Coronary artery (tissue), 2 donors: ENCODE measurements around the gene KIF18A.
A peak's percentile ranks its signal among the peaks of the same experiment; 100 is the strongest.

ENCODE experiments used
- DNase-seq: peaks from one replicate; pipeline ENCODE4 v3.0.0-alpha.2; 2017; ENCODE audit warnings: low spot score
- H3K27ac ChIP-seq, 2 donors: fragments of 200-600 bp; sonication (generic); one replicate each; pipeline ENCODE4 v1.5.1; 2016 to 2019
- H3K4me3 ChIP-seq: fragments of 200-600 bp; sonication (generic); 2 replicates; pipeline ENCODE4 v1.5.1; 2016; ENCODE audit warnings: mild to moderate bottlenecking, moderate library complexity
- TF ChIP-seq, protein P1 (sequence below): fragments of 200-600 bp; sonication (generic); IDR thresholded peaks from one replicate; pipeline ENCODE4 v1.5.1; 2019; ENCODE audit warnings: antibody characterized with exemption

KIF18A gene

DNA sequence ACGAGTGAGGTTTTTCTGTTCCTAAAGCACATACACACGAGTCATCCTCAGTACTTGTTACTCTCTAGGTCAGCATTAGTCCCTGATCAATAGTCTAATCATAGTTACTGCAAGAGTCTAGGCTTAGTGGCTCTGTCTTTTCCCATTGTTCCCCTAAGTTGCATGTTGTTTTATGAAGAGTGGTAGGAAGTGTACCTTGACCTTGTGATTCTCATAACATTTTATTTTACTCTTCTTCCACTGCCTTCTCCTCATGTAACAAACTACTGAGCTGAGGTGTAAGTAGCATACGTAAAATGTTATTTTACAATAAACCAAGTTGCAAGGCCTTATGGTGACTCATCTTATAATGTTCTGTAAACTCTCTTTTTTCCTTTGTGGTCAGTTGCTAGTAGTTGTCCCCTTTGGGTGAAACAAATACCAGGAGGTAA lies 15.2 kb upstream of the KIF18A start:
- TF ChIP-seq, protein P1, sequence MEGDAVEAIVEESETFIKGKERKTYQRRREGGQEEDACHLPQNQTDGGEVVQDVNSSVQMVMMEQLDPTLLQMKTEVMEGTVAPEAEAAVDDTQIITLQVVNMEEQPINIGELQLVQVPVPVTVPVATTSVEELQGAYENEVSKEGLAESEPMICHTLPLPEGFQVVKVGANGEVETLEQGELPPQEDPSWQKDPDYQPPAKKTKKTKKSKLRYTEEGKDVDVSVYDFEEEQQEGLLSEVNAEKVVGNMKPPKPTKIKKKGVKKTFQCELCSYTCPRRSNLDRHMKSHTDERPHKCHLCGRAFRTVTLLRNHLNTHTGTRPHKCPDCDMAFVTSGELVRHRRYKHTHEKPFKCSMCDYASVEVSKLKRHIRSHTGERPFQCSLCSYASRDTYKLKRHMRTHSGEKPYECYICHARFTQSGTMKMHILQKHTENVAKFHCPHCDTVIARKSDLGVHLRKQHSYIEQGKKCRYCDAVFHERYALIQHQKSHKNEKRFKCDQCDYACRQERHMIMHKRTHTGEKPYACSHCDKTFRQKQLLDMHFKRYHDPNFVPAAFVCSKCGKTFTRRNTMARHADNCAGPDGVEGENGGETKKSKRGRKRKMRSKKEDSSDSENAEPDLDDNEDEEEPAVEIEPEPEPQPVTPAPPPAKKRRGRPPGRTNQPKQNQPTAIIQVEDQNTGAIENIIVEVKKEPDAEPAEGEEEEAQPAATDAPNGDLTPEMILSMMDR: no peak
- H3K4me3 ChIP-seq: no peak overlapping the region
- DNase-seq: no peak
- no peak overlapping the region for H3K27ac ChIP-seq

DNA sequence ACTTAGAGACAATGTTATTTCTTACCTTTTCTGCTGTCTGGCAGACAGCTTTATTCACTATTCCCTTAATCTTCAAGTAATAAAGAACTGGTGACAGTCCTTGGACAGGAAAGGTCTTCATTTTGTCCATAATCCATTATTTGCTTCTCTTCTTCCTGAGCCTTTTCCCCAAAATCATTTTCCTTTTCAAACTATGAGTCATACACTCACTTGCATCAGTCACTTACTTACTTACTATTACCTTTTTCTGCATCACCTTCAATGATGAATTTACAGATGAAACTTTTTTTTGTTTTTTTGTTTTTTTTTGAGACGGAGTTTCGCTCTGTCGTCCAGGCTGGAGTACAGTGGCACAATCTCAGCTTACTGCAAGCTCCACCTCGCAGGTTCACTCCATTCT lies 9.8 kb upstream of the KIF18A start:
- Histone ChIP-seq H3K27ac (no peak overlapping the region), H3K4me3 (no peak overlapping the region)
- TF ChIP-seq, protein P1: no peak
- no peak for DNase-seq

DNA sequence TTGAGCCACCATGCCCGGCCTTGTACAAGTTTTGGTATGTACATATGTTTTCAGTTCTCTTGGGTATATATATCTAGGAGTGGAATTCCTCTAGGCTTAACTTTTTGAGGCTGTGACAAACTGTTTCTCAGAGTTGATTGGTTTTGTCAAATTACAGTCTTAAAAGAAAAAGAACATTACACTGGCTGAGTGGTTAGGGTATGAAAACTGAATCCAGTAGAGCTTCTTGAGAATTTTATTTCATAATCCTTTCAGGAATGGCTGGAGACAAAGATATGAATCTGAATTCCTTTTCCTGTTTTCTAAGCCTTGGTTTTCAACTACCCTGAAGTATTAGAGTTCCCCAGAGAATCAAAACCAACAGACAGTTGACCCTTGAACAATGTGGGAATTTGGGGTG lies 6.8 kb upstream of the KIF18A start:
- TF ChIP-seq, protein P1: no peak
- no peak overlapping the region for H3K27ac ChIP-seq
- H3K4me3 ChIP-seq: no peak overlapping the region
- DNase-seq: no peak

DNA sequence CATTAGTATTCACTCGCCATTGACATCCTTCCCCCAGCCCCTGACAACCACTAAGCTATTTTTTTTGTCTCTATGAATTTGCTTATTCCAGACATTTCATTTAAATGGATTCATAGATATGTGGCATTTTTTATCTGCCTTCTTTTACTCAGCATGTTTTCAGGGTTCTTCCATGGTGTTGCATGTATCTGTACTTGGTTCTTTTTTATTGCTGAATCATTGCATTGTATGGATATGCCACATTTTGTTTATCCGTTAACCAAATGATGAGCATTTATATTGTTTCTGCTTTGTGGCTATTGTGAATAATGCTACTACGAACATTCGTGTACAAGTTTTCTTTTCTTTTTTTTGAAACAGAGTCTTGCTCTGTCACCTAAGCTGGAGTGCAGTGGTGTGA lies 6.2 kb upstream of the KIF18A start:
- H3K4me3 ChIP-seq: no peak overlapping the region
- DNase-seq: no peak
- TF ChIP-seq, protein P1: no peak
- H3K27ac ChIP-seq: no peak overlapping the region

DNA sequence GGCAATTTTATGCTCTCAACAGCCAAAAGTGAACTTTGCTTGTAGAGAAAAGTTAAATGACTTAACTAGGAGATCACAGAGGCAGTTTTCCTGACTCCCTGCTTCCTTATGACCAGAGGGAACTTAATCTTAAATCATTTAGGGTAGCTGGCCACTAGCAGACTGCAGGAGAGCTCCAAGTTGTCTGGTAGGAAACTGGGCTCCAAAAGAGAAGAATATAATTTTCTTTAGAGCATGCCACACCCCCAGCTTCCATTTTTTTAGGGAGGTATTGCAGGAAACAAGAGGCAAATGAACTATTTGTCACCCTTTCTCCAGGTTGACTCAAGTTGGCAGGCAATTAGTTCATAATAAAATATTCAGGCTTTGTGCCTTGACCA lies 2.9 kb upstream of the KIF18A start:
- Histone ChIP-seq H3K4me3 (peak overlapping the region; percentile 73), H3K27ac (peak overlapping the region; percentile 76 to 86)
- TF ChIP-seq, protein P1: no peak
- DNase-seq: no peak

DNA sequence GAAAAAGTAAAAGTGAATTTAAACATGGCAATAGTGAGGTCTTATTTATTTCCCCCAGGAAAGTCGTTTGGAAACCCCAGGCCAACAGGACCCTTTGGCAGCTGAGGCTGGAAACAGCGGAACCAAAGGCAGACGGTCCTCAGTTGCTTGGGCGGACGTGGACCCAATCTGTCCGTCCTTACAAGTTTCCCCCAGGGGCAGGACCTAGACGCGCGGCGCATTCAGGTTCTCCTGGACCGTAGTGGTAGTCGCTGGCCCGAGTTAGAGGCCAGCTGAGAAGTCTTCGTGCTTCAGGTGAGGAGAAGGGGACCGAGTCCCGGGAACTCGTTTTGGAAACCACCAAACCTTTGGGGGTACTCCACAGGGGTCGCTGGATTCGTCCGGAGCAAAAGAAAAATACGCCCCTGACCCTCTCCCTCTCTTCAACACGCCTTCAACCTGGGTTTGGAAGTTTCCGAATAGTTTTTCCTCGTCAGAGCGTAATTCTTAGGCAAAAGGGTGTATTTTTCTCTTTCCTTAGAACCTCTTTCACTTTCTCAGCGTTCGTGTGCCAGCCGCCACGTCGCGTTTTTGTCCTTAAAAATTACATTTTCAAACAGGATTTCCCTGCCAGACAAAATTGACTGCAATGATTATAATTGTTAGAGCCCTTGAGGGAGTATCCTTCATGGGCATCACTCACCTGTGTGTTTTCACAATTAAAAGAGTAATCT lies 2.3 kb upstream of the KIF18A start:
- Histone ChIP-seq H3K27ac (peak overlapping the region; percentile 76 to 86), H3K4me3 (peak overlapping the region; percentile 73)
- peak; percentile 81 for DNase-seq
- TF ChIP-seq, protein P1: no peak

DNA sequence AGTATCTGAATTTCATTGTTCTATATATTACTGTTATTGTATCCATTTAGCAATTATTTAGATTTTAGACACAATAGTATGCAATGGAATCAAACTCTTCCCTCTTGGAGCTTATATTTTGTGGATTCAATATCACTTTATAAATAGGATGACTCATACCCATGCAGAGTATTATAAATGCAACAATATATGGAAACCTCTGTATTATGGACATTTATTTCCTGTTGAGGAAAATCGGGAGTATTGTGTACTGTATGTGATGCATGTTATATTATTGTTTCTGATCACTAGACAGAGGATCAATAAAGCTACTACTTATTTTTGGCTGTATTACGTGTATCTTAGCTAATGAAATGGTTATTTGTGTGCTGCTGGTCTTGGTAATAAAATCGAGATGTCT lies 1.0 kb upstream of the KIF18A start:
- TF ChIP-seq, protein P1: no peak
- H3K4me3 ChIP-seq: peak overlapping the region; percentile 74
- no peak for DNase-seq
- peak overlapping the region in 1 of 2 donors; percentile 87 for H3K27ac ChIP-seq
